LNCaP clone FGC (cell line): ENCODE data around the gene OLA1.
A peak's percentile ranks its signal among the peaks of the same experiment; 100 is the strongest.

ENCODE experiments used
- DNase-seq: peaks from one replicate; pipeline ENCODE4 v3.0.0-alpha.2; 2011; ENCODE audit warnings: low read depth
- H3K4me3 ChIP-seq: 2 replicates; pipeline ENCODE4 v1.5.1; 2011; ENCODE audit warnings: mild to moderate bottlenecking, low read depth, low read length, control low read depth
- CTCF ChIP-seq: IDR thresholded peaks from 2 replicates; pipeline ENCODE4 v1.5.1; 2012; ENCODE audit warnings: mild to moderate bottlenecking; ENCODE audit not compliant: control insufficient read depth, insufficient read depth; ENCODE audit errors: extremely low read depth

Gene OLA1

GRCh38 chr2:174058456-174058855 lies 189.9 kb downstream of the OLA1 start:
- no peak for TF ChIP-seq CTCF
- H3K4me3 ChIP-seq, result no peak overlapping the region
- DNase-seq, result no peak

GRCh38 chr2:174058026-174058425 lies 190.3 kb downstream of the OLA1 start:
- peak; percentile 90 for DNase-seq
- H3K4me3 ChIP-seq, result peak overlapping the region; percentile 6; the same call in 1 of the 2 replicates
- TF ChIP-seq CTCF, result no peak

- no peak overlapping the region for H3K4me3 ChIP-seq
- no peak for DNase-seq
- no peak for TF ChIP-seq CTCF
Measured at GRCh38 chr2:174054926-174055325, 193.4 kb downstream of the OLA1 start.

GRCh38 chr2:174053355-174054151 lies 194.8 kb downstream of the OLA1 start:
- TF ChIP-seq CTCF, result no peak
- H3K4me3 ChIP-seq, result no peak overlapping the region
- DNase-seq, result no peak

- TF ChIP-seq CTCF, result no peak
- no peak overlapping the region for H3K4me3 ChIP-seq
- DNase-seq, result no peak
Measured at GRCh38 chr2:174052584-174052976, 195.8 kb downstream of the OLA1 start.

- DNase-seq, result no peak
- TF ChIP-seq CTCF, result no peak
Measured at GRCh38 chr2:174051741-174052583, 196.4 kb downstream of the OLA1 start.

More at GRCh38 chr2:174051741-174052583, 196.4 kb downstream of the OLA1 start:
- no peak overlapping the region for H3K4me3 ChIP-seq
